Fibroblast of lung (primary cell): ENCODE measurements around the gene GRIN2A. TPM values are rescaled to one million over a fixed set of nuclear protein-coding genes. Genes with fewer than 3 reads are reported as not detected.
A peak's percentile ranks its signal among the peaks of the same experiment; 100 is the strongest.

Source experiments
- DNase-seq, 2 donors: peaks; one replicate each; pipeline versions ENCODE4 v3.0.0 to v3.0.0-alpha.2; 2010; ENCODE audit warnings: low read depth in 2 of 2
- H2AFZ ChIP-seq: 2 replicates; pipeline ENCODE4 v1.5.1; 2012; ENCODE audit warnings: low read length, control low read depth, inconsistent platforms
- H3K27ac ChIP-seq: 2 replicates; pipeline ENCODE4 v1.5.1; 2011; ENCODE audit warnings: low read length, control low read depth; ENCODE audit not compliant: insufficient read depth
- H3K27me3 ChIP-seq: 2 replicates; pipeline ENCODE4 v1.5.1; 2011; ENCODE audit warnings: mild to moderate bottlenecking, low read length; ENCODE audit not compliant: control insufficient read depth, insufficient read depth
- H3K36me3 ChIP-seq: 2 replicates; pipeline ENCODE4 v1.5.1; 2011; ENCODE audit warnings: low read length; ENCODE audit not compliant: control insufficient read depth, insufficient read depth
- H3K4me1 ChIP-seq: 2 replicates; pipeline ENCODE4 v1.5.1; 2011; ENCODE audit warnings: low read length; ENCODE audit not compliant: control insufficient read depth, insufficient read depth; ENCODE audit errors: extremely low read depth
- H3K4me2 ChIP-seq: 2 replicates; pipeline ENCODE4 v1.5.1; 2011; ENCODE audit warnings: low read length, control low read depth; ENCODE audit not compliant: insufficient read depth; ENCODE audit errors: extremely low read depth
- H3K4me3 ChIP-seq, 4 experiments: fragments of 200-600 bp in 1 of 4; sonication (generic) in 1 of 4; replicated peaks in 1 of 4; 2 replicates each; pipeline ENCODE4 v1.5.1; 2011 to 2016; ENCODE audit warnings: low read length in 4 of 4, low read depth in 3 of 4, mild to moderate bottlenecking in 3 of 4, control low read depth in 2 of 4, inconsistent platforms in 1 of 4, mixed read lengths in 1 of 4; ENCODE audit not compliant: insufficient read depth in 1 of 4; ENCODE audit errors: control extremely low read depth in 1 of 4
- H3K79me2 ChIP-seq: 2 replicates; pipeline ENCODE4 v1.5.1; 2012; ENCODE audit warnings: mild to moderate bottlenecking, low read length, inconsistent platforms; ENCODE audit not compliant: control insufficient read depth, insufficient read depth
- H3K9ac ChIP-seq: 2 replicates; pipeline ENCODE4 v1.5.1; 2011; ENCODE audit warnings: mild to moderate bottlenecking, low read length, control low read depth; ENCODE audit not compliant: insufficient read depth
- H3K9me3 ChIP-seq: 2 replicates; pipeline ENCODE4 v1.5.1; 2012; ENCODE audit warnings: low read depth, low read length; ENCODE audit not compliant: control insufficient read depth, insufficient read depth
- H4K20me1 ChIP-seq: 2 replicates; pipeline ENCODE4 v1.5.1; 2011; ENCODE audit warnings: low read length; ENCODE audit not compliant: control insufficient read depth, insufficient read depth; ENCODE audit errors: extremely low read depth
- CTCF ChIP-seq, 2 donors: IDR thresholded peaks in 1 of 2; conservative IDR thresholded peaks in 1 of 2; 1 replicate in 1 of 2; 2 replicates in 1 of 2; pipeline ENCODE4 v1.5.1; 2011 to 2012; ENCODE audit warnings: low read length in 2 of 2, control low read depth in 1 of 2, inconsistent platforms in 1 of 2, low read depth in 1 of 2, mild to moderate bottlenecking in 1 of 2
- EZH2 ChIP-seq: IDR thresholded peaks from 2 replicates; pipeline ENCODE4 v1.5.1; 2012; ENCODE audit warnings: low read length, control low read depth, mild to moderate bottlenecking; ENCODE audit errors: missing control alignments
- polyA plus RNA-seq, 2 donors: library from polyadenylated mRNA; depleted of rRNA in 1 of 2; stranded (reverse) in 1 of 2; unstranded in 1 of 2; fragments of >200 nt; gene quantifications; 2 replicates each; pipeline ENCODE4 v1.2.1, GENCODE V29; 2011 to 2012; ENCODE audit warnings: missing spikeins in 1 of 2
- total RNA-seq: library from RNA; depleted of rRNA; stranded (reverse); fragments of >200 nt; gene quantifications from 2 replicates; pipeline ENCODE4 v1.2.1, GENCODE V29; 2014

Gene GRIN2A
- total and polyA plus RNA-seq, 2 donors (not counting 1 experiment from before 2014, with no cell fraction given) = 0.15 to 0.33 TPM

GRCh38 chr16:10114409-10114808, 67.8 kb downstream of the GRIN2A start:
- H3K27me3 ChIP-seq = no peaks in the 10 kb centered on the region
- H3K27ac ChIP-seq = peak overlapping the region; percentile 4
- H4K20me1 ChIP-seq = no peaks in the 10 kb centered on the region
- H2AFZ ChIP-seq = no peak overlapping the region
- H3K4me3 ChIP-seq = no peak overlapping the region
- H3K79me2 ChIP-seq = no peaks in the 10 kb centered on the region
- H3K9ac ChIP-seq = no peak overlapping the region
- H3K9me3 ChIP-seq = no peaks in the 10 kb centered on the region
- no peaks in the 10 kb centered on the region for H3K4me1 ChIP-seq
- H3K4me2 ChIP-seq = peak overlapping the region; percentile 10
- peak in 1 of 2 donors; percentile 75 for DNase-seq
- TF ChIP-seq EZH2 = no peak
- TF ChIP-seq CTCF (conservative IDR thresholded peaks at IDR 0.05 in 1 of 2, IDR thresholded peaks at IDR 0.05 in 1 of 2; ENCODE audit: low read depth in 1 of 2, low read length in 2 of 2) = no peak
- no peaks in the 10 kb centered on the region for H3K36me3 ChIP-seq

GRCh38 chr16:10113248-10113647, 69.0 kb downstream of the GRIN2A start:
- no peak overlapping the region for H3K27ac ChIP-seq
- TF ChIP-seq CTCF (conservative IDR thresholded peaks at IDR 0.05 in 1 of 2, IDR thresholded peaks at IDR 0.05 in 1 of 2; ENCODE audit: low read depth in 1 of 2, low read length in 2 of 2) (no peak), EZH2 (no peak)
- H3K4me2 ChIP-seq = no peak overlapping the region
- H3K27me3 ChIP-seq = no peaks in the 10 kb centered on the region
- no peaks in the 10 kb centered on the region for H3K4me1 ChIP-seq
- H3K36me3 ChIP-seq = no peaks in the 10 kb centered on the region
- no peaks in the 10 kb centered on the region for H3K79me2 ChIP-seq
- no peak overlapping the region for H3K9ac ChIP-seq
- H4K20me1 ChIP-seq = no peaks in the 10 kb centered on the region
- no peak overlapping the region for H2AFZ ChIP-seq
- no peak for DNase-seq
- no peak overlapping the region for H3K4me3 ChIP-seq
- H3K9me3 ChIP-seq = no peaks in the 10 kb centered on the region

GRCh38 chr16:10112021-10112420, 70.2 kb downstream of the GRIN2A start:
- H3K9ac ChIP-seq = no peak overlapping the region
- H3K27ac ChIP-seq = no peak overlapping the region
- H3K4me3 ChIP-seq = no peak overlapping the region
- no peaks in the 10 kb centered on the region for H3K9me3 ChIP-seq
- H3K27me3 ChIP-seq = no peaks in the 10 kb centered on the region
- H3K79me2 ChIP-seq = no peaks in the 10 kb centered on the region
- H2AFZ ChIP-seq = no peak overlapping the region
- no peak for TF ChIP-seq CTCF (conservative IDR thresholded peaks at IDR 0.05 in 1 of 2, IDR thresholded peaks at IDR 0.05 in 1 of 2; ENCODE audit: low read depth in 1 of 2, low read length in 2 of 2)
- no peak for TF ChIP-seq EZH2
- no peak overlapping the region for H3K4me2 ChIP-seq
- H3K36me3 ChIP-seq = no peaks in the 10 kb centered on the region
- H4K20me1 ChIP-seq = no peaks in the 10 kb centered on the region
- DNase-seq = no peak
- H3K4me1 ChIP-seq = no peaks in the 10 kb centered on the region
